HG02798 (cell line): ENCODE measurements around the gene HSPB6.

Experiments used
- ATAC-seq: cut with Tn5 transposase; IDR thresholded peaks from one replicate; pipeline ENCODE4 v1.9.1; 2021; ENCODE audit warnings: mild to moderate bottlenecking; ENCODE audit not compliant: unreplicated experiment, poor library complexity

HSPB6 gene

GRCh38 chr19:35748106-35749020, 8.5 kb downstream of the HSPB6 start, which contains the start of gene LIN37:
Gene LIN37, plus strand, starts transcription at chr19:35748576. Its CDS starts 149 bp downstream, at chr19:35748725.
- ATAC-seq = peak; percentile 77

- ATAC-seq = no peak
These were observed 10.3 kb downstream of the HSPB6 start for GRCh38 chr19:35746531-35746930.

- ATAC-seq = no peak
These were observed 10.8 kb downstream of the HSPB6 start for GRCh38 chr19:35746087-35746462.

- ATAC-seq = peak; percentile 49
These were observed 11.3 kb downstream of the HSPB6 start, which contains the start of the genes PSENEN and U2AF1L4 for GRCh38 chr19:35745328-35746086. Gene PSENEN, plus strand, starts transcription at chr19:35745651. Its CDS starts 280 bp downstream, at chr19:35745931. Gene U2AF1L4, minus strand, starts transcription at chr19:35745418. Its CDS starts 27 bp downstream, at chr19:35745391.

GRCh38 chr19:35744430-35745327, 12.2 kb downstream of the HSPB6 start:
- peak; percentile 39 for ATAC-seq

- ATAC-seq = no peak
These were observed 13.0 kb downstream of the HSPB6 start for GRCh38 chr19:35743640-35744429.

GRCh38 chr19:35742121-35742724, 14.6 kb downstream of the HSPB6 start, which contains the start of gene IGFLR1:
Gene IGFLR1, minus strand, starts transcription at chr19:35742452. Its CDS starts 1,272 bp downstream, at chr19:35741180.
- no peak for ATAC-seq

GRCh38 chr19:35741203-35741515, 15.7 kb downstream of the HSPB6 start:
- ATAC-seq = no peak

- ATAC-seq = peak; percentile 70
These were observed 16.2 kb downstream of the HSPB6 start for GRCh38 chr19:35740423-35741202.

- ATAC-seq = no peak
These were observed 16.8 kb downstream of the HSPB6 start for GRCh38 chr19:35740108-35740422.

GRCh38 chr19:35739275-35740107, 17.3 kb downstream of the HSPB6 start:
- ATAC-seq = no peak

- ATAC-seq = no peak
These were observed 18.0 kb downstream of the HSPB6 start for GRCh38 chr19:35738887-35739229.

- ATAC-seq = no peak
These were observed 18.6 kb downstream of the HSPB6 start for GRCh38 chr19:35738021-35738886.

- no peak for ATAC-seq
These were observed 19.6 kb downstream of the HSPB6 start for GRCh38 chr19:35736913-35737886.

- ATAC-seq = no peak
These were observed 21.9 kb downstream of the HSPB6 start for GRCh38 chr19:35734889-35735288.
